Stimulated activated CD8-positive, alpha-beta memory T cell treated with anti-CD3 and anti-CD28 coated beads, Interleukin-7, amount 100 ng/mL, for 1 hour (primary cell): ENCODE results near the gene SDK2.

Experiments used
- DNase-seq, 2 donors: peaks; one replicate each; pipeline ENCODE4 v3.0.0-alpha.2; 2020; ENCODE audit warnings: low read depth in 2 of 2

SDK2 gene

GRCh38 chr17:73307130-73307529, 337.1 kb downstream of the SDK2 start:
- DNase-seq: no peak

DNA sequence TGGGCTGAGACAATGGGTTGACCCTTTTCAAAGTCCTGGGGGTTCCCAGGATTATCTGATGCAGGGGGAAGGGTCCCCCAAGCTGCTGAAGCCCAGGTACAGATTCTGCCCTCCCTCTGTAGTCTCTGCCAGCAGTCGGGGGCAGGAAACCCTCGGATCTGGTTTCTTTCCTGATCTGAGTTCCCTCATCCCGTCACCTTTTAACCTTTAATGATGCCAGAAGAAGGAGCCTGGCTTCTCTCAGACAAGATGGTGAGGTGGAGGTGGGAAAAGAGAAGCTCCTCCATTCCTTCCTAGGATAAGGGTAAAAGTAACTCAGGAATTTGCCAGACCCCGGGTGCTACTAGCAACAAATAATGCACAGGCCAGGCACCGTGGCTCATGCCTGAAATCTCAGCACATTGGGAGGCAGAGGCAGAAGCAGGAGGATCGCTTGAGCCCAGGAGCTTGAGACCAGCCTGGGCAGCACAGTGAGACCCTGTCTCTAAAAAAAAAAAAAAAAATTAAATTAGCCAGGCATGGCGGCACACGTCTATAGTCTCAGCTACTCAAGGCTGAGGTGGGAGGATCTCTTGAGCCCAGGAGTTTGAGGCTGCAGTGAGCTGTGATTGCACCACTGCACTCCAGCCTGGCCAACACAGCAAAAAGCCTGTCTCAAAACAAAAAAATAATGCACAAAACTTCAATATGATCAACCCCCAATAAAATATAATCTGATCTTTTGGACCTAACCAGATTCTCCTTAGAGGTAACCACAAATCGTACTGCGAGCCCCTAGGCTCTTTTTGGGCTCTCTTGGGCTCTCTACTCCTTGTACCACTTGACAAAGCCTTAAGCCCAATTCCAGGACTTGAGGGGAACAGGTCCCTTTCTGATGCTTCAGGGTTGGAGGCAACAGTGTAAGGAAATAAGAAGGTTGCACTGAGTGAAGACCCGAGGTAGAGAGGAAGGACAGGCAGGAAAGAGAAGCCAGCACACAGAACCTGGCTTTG, 338.1 kb downstream of the SDK2 start:
- DNase-seq: no peak

DNA sequence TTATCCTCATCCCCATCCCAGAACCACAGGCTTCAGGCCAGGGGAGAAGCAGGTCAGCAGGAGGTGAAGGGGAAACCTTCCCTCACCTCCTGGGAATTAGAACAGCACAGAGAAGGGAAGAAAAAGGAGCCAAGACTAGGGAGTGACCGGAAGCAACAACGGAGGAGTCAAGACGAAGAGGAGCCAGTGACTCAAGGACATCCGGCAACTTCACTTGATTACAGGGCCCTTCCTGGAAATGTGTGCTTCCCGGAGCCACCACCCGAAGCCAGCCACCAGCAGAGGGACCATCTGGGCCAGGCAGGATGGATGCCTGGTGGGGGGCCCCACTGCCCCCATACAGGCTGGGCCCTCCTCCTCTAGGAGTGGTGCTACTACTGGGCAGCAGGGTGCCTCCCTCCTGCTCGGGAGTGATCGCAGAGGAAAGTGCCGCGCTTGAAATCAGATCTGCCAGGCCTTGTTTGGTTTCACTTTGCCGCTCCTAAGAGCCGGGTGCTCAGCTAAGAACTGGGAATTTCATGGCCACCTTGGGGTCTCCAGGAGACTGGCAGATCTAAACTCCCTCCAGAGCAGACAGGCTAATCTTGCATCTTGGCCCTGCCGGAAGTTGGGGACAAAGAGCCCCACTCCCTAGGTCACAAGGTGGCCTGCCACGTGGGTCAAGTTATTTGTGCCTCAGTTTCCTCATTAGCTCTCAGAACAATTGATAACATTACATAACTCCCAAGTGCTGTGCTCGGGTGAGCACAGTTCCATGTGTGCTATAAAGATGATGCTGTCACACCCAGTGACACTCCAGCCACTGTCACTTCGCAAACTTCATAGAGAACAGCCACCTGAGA, 339.1 kb downstream of the SDK2 start:
- DNase-seq: no peak

DNA sequence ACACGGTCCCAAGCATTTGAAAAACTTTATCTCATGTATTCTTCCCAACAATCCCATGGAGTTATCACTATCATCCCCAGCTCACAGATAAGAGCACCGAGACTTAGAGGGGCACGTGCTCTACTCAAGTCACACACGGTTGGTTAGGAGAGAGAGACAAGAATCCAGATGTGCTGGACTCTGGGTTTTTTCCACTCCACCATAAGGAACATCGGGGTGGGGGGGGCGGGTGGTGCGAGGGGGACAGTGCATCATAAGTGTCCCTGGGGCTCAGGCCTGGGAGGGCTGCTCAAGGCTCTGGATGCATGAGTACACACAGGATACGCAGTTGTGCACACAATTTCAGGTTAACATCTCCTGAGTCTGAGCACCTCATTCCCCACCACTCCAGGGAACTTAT, 339.8 kb downstream of the SDK2 start:
- no peak for DNase-seq

GRCh38 chr17:73302189-73302588, 342.1 kb downstream of the SDK2 start:
- DNase-seq: no peak

DNA sequence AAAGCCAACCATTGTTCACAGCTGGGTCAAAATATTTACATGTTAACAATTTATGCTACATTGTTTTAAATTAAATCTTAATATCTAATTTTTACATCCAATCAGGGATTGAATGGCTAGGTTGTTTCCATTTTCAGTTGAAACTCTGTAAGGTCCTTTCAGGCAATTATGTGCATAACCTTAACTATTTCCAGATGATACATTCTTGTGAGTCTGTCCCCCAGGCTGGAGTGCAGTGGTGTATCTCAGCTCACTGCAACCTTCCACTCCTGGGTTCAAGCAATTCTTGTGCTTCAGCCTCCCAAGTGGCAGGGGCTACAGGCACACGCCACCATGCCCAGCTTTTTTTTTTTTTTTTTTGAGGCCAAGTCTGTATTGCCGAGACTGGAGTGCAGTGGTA, 342.9 kb downstream of the SDK2 start:
- DNase-seq: no peak

- no peak for DNase-seq
These were observed 343.9 kb downstream of the SDK2 start for GRCh38 chr17:73300392-73300791.

- no peak for DNase-seq
These were observed 346.0 kb downstream of the SDK2 start for GRCh38 chr17:73297934-73298861.

DNA sequence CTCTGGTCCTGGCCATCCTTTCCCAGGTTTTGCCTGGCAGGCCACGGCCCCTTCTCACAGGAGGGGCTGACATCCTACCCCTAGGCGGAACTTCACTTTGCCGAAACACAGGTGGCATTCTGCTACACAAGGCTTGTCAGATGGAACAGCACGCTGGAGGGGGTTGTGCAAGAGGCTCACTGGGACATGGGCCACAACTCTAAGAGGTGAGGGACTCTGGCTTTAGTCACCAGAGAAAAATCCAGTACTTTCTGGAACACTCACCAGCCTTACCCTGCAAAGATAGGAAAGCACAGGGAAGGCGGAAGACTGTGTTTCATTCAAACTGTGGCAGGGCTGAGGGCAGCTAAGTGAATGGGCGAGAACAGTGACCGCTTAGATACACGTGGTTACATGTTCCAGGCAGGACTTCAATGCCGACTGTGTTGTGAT, 350.7 kb downstream of the SDK2 start:
- DNase-seq: no peak

GRCh38 chr17:73293031-73293430, 351.2 kb downstream of the SDK2 start:
- no peak for DNase-seq

GRCh38 chr17:73292031-73292531, 352.2 kb downstream of the SDK2 start:
- DNase-seq: no peak

DNA sequence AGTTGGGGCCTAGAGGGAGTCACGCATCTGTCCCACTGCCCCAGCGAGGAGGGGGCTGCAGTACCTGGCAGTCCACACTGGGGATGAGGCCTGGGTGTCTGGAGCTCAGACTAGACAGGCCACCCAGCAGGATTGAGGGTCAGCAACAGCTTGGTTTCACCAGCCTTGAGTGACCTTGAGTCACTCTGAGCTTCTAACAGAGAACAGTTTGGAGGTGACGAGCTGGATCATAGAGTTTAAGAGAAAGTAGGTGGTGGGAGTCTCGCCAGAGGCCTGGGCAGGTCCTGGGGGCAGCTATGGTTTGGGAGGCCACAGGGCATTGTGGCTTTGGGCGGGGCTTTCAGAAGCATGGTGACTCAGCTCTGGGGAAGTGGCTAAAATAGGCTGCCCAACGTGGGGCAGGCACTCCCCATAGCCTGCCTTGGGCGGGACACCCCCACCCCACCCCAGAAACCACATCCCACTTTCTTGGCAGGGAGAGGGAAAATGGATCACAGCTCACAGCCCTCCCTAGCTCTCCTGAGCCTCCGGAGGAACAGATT, 352.9 kb downstream of the SDK2 start:
- DNase-seq: no peak

- DNase-seq: no peak
These were observed 353.6 kb downstream of the SDK2 start for GRCh38 chr17:73290399-73291259.

GRCh38 chr17:73289549-73290254, 354.5 kb downstream of the SDK2 start:
- no peak for DNase-seq

- DNase-seq: no peak
These were observed 355.5 kb downstream of the SDK2 start for GRCh38 chr17:73288534-73289302.

DNA sequence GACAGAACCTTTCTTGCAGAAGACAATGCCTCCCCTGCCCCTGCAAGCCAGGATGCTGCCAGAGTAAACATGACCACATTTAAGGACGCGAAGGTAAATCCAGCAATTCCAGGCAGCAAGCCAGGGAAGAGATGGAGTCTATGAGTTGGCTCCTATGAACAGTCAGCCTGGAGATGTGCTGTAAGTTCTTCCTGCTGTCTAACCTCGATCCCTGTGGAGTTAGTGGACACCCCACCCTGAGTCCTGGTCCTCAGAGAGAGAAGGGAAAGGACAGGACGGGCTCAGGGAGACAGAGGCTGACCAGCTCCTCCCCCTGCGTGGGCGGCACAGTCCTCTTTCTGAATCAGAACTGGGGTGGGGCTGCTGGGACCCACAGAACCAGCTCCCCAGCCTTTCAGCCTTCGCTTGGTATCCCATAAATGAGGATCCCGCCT, 357.4 kb downstream of the SDK2 start:
- DNase-seq: no peak

DNA sequence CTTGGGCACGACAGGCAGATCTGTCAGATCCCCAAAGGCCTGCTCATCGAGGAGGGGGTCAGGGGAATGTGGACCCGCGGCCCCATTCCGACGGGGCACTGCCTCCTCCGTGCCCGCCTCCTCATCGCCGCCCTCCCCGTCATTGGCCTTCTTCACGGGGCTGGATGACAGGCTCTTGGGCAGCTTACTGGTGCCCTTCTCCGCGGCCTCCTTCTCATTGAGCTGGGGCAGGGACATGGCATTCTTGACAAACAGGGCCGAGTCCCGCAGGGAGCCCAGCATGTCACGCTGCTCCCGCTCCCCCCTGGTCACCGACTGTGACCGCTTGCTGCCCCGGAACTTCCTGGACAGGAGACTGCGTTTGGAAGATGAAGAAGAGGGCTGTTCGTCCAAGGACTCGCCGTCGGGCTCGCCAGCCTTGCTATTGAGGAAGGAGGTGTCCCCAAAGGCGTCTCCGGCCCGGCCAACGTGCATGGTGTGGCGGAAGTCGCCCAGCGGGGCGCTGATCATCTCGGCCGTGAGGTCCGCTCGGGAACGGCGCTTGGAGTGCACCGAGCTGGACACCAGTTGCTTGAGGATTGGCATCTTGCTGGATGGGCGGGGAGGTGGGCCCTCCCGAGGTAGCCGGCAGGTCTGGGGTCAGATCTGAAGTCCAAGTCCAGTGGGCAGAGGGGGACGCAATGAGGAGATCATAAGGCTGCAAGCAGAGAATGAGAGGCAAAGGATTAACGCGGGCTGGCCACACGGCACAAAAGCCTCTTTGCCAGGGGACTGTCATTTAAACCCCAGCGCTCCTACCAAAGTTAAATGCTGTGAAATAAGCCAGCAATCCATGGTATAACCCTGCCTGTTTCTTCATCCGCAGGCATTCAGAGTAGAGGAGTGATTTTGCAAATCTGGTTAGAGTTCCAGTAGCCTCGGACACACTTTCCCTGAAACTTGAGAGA, 358.1 kb downstream of the SDK2 start:
- DNase-seq: no peak

- DNase-seq: no peak
These were observed 358.7 kb downstream of the SDK2 start for GRCh38 chr17:73285603-73285908.
